ENCODE results near the gene LGMN.

LGMN gene

DNA sequence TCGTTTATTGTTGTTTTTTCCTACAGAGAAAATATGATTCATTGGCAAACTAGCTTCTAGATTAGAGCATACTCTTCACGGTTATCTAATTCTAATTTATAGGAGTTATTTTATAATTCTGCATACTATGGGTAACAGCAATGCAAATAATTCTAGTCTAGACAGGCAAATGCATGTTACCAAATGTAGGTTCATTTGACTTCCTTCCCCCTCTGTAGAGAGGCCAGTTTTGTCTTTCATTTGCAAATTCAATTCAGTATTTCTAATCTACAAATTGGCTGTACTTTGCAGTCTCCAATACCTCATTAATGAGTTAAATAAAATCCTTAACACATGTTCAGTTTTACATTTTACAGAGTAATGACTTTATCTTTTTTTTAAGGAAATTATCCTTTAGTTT is 4.2 kb downstream of the LGMN start:
- TF ChIP-seq, protein P1, sequence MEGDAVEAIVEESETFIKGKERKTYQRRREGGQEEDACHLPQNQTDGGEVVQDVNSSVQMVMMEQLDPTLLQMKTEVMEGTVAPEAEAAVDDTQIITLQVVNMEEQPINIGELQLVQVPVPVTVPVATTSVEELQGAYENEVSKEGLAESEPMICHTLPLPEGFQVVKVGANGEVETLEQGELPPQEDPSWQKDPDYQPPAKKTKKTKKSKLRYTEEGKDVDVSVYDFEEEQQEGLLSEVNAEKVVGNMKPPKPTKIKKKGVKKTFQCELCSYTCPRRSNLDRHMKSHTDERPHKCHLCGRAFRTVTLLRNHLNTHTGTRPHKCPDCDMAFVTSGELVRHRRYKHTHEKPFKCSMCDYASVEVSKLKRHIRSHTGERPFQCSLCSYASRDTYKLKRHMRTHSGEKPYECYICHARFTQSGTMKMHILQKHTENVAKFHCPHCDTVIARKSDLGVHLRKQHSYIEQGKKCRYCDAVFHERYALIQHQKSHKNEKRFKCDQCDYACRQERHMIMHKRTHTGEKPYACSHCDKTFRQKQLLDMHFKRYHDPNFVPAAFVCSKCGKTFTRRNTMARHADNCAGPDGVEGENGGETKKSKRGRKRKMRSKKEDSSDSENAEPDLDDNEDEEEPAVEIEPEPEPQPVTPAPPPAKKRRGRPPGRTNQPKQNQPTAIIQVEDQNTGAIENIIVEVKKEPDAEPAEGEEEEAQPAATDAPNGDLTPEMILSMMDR (IDR thresholded peaks at IDR 0.05; ENCODE audit: extremely low read depth, missing control alignments) = no peak
- DNase-seq (ENCODE audit: low spot score) = no peak

DNA sequence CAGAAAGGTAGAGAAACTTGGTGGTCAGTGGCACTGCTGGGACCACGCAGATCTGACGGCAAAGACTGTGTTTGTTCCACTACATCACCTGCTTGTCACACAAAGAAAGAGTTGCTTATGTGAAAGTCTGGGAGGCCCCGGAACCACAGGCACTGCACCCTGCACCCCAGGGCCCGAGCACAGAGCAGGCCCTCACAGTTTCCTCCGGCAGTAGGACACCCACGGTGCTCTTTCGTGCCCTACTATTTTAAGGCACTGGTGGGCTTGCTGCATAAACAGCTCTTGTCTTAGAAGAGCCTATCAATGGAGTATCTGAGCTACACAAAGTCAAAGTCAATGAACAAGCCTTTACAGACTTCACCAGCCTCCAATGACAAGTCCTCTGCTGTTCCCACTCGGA is 8.0 kb downstream of the LGMN start:
- TF ChIP-seq, protein P1 (IDR thresholded peaks at IDR 0.05; ENCODE audit: extremely low read depth, missing control alignments) = no peak
- no peak for DNase-seq (ENCODE audit: low spot score)

DNA sequence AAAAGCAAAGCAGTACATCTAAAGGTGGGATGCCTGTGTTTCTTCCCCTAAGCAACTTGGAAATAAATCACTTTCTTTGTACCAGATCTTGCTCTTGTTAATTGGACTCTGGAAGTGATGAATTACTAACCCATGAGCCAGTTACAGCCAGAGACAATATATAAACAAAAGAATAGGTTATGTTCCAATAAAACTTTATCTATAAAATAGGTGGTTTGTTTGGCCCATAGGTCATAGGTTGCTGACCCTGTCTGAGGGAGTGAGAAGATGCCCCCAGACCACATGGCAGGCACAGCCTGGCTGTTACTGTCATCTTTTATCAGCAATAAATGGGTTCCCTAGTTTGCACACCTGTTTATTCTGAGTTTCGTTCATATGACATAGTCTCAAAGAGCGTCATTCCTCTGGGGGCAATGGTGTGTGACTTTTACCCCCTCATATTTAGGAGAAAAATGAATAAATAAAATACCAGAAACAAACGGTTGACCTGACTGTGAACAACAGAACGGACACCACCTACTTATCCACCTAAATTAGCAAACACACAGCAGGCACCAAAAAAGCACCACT is 10.7 kb downstream of the LGMN start:
- TF ChIP-seq, protein P1 (IDR thresholded peaks at IDR 0.05; ENCODE audit: extremely low read depth, missing control alignments) = no peak
- DNase-seq (ENCODE audit: low spot score) = no peak

DNA sequence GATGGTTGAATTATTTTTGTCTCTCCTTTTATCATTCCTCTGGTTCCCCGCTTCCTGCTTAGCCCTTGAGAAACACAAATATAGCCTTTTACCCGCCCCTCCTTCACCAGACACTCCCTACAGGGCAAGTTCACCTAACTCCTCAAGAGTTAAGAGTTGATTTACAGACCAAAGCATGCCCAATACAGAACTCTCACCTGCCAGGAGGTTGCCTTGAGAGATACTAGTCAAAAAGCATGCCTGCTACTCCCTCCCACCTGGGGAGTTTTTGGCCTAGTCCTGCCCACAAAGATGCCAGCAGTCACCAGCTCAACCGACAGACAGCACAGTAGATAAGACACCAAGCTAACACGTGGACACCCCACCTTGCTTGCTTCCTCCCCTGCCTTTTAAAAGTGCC is 11.2 kb downstream of the LGMN start:
- TF ChIP-seq, protein P1 (IDR thresholded peaks at IDR 0.05; ENCODE audit: extremely low read depth, missing control alignments) = no peak
- DNase-seq (ENCODE audit: low spot score) = no peak

DNA sequence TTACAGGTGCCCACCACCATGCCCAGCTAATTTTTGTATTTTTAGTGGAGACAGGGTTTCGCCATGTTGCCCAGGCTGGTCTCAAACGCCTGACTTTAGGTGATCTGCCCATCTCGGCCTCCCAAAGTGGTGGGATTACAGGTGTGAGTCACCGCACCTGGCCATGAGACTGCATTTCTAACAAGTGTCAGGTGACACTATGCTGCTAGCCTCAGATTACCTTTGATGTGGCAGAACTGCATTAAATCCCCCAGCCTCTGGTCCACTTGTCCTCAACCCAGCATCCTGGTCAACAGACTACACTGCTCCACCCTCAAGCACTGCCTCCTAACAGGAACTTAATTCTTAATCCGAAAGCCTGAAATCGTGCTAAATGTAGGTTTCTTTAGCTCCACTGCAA is 13.1 kb downstream of the LGMN start:
- TF ChIP-seq, protein P1 (IDR thresholded peaks at IDR 0.05; ENCODE audit: extremely low read depth, missing control alignments) = no peak

DNA sequence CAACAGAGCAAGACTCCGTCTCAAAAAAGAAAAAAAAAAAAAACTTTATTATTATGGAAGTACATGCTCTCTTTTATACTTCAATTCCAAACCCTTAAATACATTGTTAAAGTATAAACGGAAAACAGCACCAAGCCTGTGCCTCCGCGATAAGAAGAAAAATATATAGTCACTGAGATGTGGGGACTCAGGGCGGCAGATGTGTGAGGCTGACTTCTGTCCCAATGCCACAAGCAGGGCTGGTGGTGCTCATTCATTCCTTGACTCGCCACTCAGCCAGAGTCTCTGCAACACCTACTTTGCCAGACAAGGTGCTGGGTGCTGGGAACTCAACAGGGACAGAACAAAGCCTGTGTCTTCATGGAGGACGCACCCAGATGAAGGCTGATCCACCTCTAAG is 13.8 kb downstream of the LGMN start:
- TF ChIP-seq, protein P1 (IDR thresholded peaks at IDR 0.05; ENCODE audit: extremely low read depth, missing control alignments) = no peak
- DNase-seq (ENCODE audit: low spot score) = no peak

More for the DNA sequence above, 13.1 kb downstream of the LGMN start:
- DNase-seq (ENCODE audit: low spot score) = no peak

DNA sequence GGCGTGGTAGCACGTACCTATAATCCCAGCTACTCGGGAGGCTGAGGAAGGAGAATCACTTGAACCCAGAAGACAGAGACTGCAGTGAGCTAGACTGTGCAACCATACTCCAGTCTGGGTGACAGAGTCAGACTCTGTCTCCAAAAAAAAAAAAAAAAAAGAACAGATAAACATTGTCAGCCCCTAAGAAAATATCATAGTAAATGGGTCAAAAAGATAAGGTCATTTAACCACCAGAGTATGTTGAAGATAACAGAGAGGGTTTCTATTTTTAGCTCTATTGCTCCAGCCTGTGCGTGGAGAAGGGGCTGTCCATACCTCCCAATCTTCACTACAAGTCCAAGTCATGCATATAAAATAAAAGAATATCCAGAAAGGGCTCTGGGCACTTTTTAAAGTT is 15.4 kb downstream of the LGMN start:
- no peak for DNase-seq (ENCODE audit: low spot score)
- TF ChIP-seq, protein P1 (IDR thresholded peaks at IDR 0.05; ENCODE audit: extremely low read depth, missing control alignments) = no peak

All from GM20000 (cell line).